OCI-LY3 (cell line): ENCODE data around the gene ADD1.

Experiments
- H2AFZ ChIP-seq: fragments of 200-600, 300-600 bp; shearing (Covaris generic); 2 replicates; pipeline ENCODE4 v1.6.0; 2014; ENCODE audit warnings: antibody characterized with exemption, low read depth, low read length
- H3K27ac ChIP-seq: fragments of 200-600, 300-600 bp; sonication (generic); 2 replicates; pipeline ENCODE4 v1.5.1; 2014; ENCODE audit warnings: mild to moderate bottlenecking, low read length, moderate library complexity, mixed read lengths
- H3K27me3 ChIP-seq: fragments of 200-600, 300-600 bp; sonication (generic); 2 replicates; pipeline ENCODE4 v1.6.1; 2014; ENCODE audit warnings: low read depth, low read length, mixed read lengths
- H3K36me3 ChIP-seq: fragments of 200-600, 300-600 bp; sonication (generic); replicated peaks from 2 replicates; pipeline ENCODE3; 2014; ENCODE audit warnings: low read depth, low read length, mixed read lengths
- H3K4me1 ChIP-seq: fragments of 300-600, 200-600 bp; sonication (generic); 2 replicates; pipeline ENCODE4 v1.6.1; 2014; ENCODE audit warnings: low read length, mixed read lengths
- H3K4me2 ChIP-seq: fragments of 200-600, 300-600 bp; sonication (generic); 2 replicates; pipeline ENCODE4 v1.6.1; 2014; ENCODE audit warnings: low read length, mixed read lengths
- H3K4me3 ChIP-seq: fragments of 300-600, 200-600 bp; sonication (generic); 2 replicates; pipeline ENCODE4 v1.5.1; 2014; ENCODE audit warnings: antibody characterized with exemption, mild to moderate bottlenecking, low read length, moderate library complexity
- H3K79me2 ChIP-seq: fragments of 300-600, 200-600 bp; shearing (Covaris generic); 2 replicates; pipeline ENCODE4 v1.6.1; 2014; ENCODE audit warnings: mild to moderate bottlenecking, low read length, mixed read lengths
- H3K9ac ChIP-seq: fragments of 300-600, 200-600 bp; shearing (Covaris generic); 2 replicates; pipeline ENCODE4 v1.6.0; 2014; ENCODE audit warnings: mild to moderate bottlenecking, low read length, moderate library complexity
- H3K9me3 ChIP-seq: fragments of 200-600, 300-600 bp; shearing (Covaris generic); 2 replicates; pipeline ENCODE4 v1.6.1; 2014; ENCODE audit warnings: low read length, mixed read lengths; ENCODE audit not compliant: insufficient read depth
- H4K20me1 ChIP-seq: fragments of 200-600, 300-600 bp; sonication (generic); 2 replicates; pipeline ENCODE4 v1.6.1; 2016; ENCODE audit warnings: low read length, mixed read lengths; ENCODE audit not compliant: insufficient read depth
- EZH2phosphoT487 ChIP-seq: fragments of 200-600 bp; shearing (Covaris generic); IDR thresholded peaks from 2 replicates; pipeline ENCODE4 v1.6.1; 2018; ENCODE audit warnings: antibody characterized with exemption, mixed run types, low read depth
- TF ChIP-seq, protein P1 (sequence below): fragments of 200-600, 300-600 bp; sonication (generic); IDR thresholded peaks from 2 replicates; pipeline ENCODE4 v1.5.1; 2014; ENCODE audit warnings: antibody characterized with exemption, low read length, low read depth

ADD1 gene

DNA sequence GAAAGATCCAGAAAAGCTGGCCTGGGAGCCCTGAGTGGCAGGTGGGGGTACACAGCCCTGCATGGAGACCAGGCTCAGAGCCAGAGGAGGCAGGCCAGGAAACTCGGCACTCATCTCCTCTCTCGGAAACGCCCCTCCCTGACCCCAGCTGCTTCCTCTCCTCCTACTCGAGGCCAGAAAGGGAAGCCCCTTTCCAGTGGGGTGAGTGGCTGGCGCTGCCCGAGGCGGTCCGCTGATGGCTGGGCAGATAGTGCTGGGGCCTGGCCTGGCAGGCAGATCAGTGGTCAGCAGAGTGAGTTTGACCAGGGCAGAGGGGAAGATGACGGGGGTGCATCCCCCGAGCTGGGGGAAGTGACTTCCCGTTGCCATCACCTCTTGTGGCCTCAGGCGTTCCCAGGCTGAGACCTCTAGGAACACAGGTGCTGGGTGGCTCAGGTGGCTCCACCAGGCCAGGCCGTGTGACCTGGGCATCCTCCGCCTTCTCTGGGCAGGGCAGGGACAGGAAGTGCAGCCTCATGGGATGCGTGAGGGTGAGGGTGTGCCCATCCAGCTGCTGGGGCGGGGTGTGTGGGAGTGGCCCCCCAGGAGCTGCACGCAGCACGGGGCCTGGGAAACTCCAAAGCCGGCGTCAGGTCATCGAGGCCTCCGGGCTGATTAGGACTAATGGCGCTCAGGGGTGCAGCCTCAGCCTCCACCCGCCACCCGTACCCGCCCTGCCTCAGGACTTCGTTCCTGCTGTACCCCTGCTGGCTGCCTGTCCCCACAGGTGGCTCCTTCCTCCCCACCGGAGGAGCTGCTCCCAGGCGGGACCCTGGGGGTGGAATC is 45.0 kb upstream of the ADD1 start:
- Histone ChIP-seq H3K27ac (peak overlapping the region; percentile 19; the same call in 1 of the 2 replicates), H4K20me1 (no peaks in the 10 kb centered on the region), H2AFZ (peak overlapping the region; percentile 33; the same call in 1 of the 2 replicates), H3K27me3 (no peaks in the 10 kb centered on the region), H3K4me3 (peak overlapping the region; percentile 59), H3K9me3 (no peaks in the 10 kb centered on the region), H3K4me2 (peak overlapping the region; percentile 77), H3K4me1 (peaks cover 77% of the 10 kb centered on the region), H3K36me3 (no peaks in the 10 kb centered on the region), H3K9ac (peak overlapping the region; percentile 34; the same call in 1 of the 2 replicates), H3K79me2 (no peaks in the 10 kb centered on the region)
- TF ChIP-seq EZH2phosphoT487, result no peak
- TF ChIP-seq, protein P1, sequence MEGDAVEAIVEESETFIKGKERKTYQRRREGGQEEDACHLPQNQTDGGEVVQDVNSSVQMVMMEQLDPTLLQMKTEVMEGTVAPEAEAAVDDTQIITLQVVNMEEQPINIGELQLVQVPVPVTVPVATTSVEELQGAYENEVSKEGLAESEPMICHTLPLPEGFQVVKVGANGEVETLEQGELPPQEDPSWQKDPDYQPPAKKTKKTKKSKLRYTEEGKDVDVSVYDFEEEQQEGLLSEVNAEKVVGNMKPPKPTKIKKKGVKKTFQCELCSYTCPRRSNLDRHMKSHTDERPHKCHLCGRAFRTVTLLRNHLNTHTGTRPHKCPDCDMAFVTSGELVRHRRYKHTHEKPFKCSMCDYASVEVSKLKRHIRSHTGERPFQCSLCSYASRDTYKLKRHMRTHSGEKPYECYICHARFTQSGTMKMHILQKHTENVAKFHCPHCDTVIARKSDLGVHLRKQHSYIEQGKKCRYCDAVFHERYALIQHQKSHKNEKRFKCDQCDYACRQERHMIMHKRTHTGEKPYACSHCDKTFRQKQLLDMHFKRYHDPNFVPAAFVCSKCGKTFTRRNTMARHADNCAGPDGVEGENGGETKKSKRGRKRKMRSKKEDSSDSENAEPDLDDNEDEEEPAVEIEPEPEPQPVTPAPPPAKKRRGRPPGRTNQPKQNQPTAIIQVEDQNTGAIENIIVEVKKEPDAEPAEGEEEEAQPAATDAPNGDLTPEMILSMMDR, result no peak

GRCh38 chr4:2799224-2799911 is 44.3 kb upstream of the ADD1 start:
- H3K27ac ChIP-seq, result no peak overlapping the region
- H3K4me2 ChIP-seq, result peak overlapping the region; percentile 77
- H4K20me1 ChIP-seq, result no peaks in the 10 kb centered on the region
- H2AFZ ChIP-seq, result no peak overlapping the region
- H3K4me1 ChIP-seq, result peaks cover 70% of the 10 kb centered on the region
- no peaks in the 10 kb centered on the region for H3K9me3 ChIP-seq
- H3K27me3 ChIP-seq, result no peaks in the 10 kb centered on the region
- TF ChIP-seq EZH2phosphoT487, result no peak
- TF ChIP-seq, protein P1, result no peak
- H3K79me2 ChIP-seq, result no peaks in the 10 kb centered on the region
- H3K36me3 ChIP-seq, result no peaks in the 10 kb centered on the region
- H3K9ac ChIP-seq, result peak overlapping the region; percentile 34; the same call in 1 of the 2 replicates
- peak overlapping the region; percentile 59 for H3K4me3 ChIP-seq

DNA sequence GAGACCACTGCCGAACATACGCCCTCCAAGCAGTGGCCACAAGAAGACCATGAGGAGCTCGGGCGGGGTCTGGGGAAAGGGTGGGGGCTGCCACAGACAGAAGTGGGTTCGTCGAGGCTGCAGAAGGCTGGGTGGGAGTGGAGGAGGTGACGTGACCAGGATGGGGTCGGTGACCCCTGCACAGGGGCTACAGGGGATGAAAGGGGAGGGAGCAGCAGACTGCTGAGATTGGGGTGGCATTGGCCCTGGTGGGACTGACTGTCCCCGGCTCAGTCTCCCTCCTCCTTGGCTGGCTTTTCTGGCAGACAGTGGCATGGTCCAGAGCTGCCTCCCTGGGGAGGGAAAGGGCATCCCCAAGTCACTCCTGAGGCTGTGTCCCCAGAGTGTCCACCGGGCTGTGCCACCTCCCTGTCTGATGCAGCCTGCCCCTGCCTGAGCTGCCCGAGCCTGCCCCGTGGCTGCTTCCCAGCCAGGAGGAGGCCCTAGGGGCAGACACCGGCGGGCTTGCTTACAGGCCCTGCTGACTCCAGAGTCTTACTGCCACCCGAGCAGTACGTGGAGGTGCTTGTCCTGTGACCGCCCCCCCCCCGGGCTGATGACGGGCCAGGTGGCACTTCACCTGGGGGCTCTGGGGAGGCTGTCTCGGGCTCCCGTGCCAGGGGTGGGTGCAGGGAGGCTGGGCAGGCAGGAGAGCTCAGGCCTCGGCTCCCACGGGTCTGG is 43.5 kb upstream of the ADD1 start:
- Histone ChIP-seq H2AFZ (no peak overlapping the region), H4K20me1 (no peaks in the 10 kb centered on the region), H3K9ac (peak overlapping the region; percentile 68), H3K27me3 (no peaks in the 10 kb centered on the region), H3K27ac (peak overlapping the region; percentile 74), H3K4me2 (peak overlapping the region; percentile 77), H3K36me3 (no peaks in the 10 kb centered on the region), H3K79me2 (no peaks in the 10 kb centered on the region), H3K4me3 (peak overlapping the region; percentile 59), H3K4me1 (peaks cover 62% of the 10 kb centered on the region), H3K9me3 (no peaks in the 10 kb centered on the region)
- TF ChIP-seq EZH2phosphoT487, result no peak
- TF ChIP-seq, protein P1, result no peak
